NB4 (cell line): Measurements from ENCODE around the gene TUBB2B.

Experiments used
- POLR2A ChIP-seq: IDR thresholded peaks from 2 replicates; pipeline ENCODE4 v1.6.1; 2011; ENCODE audit warnings: mild to moderate bottlenecking; ENCODE audit not compliant: insufficient read length; ENCODE audit errors: extremely low read depth
- TF ChIP-seq, protein P1 (sequence below): IDR thresholded peaks from one replicate; pipeline ENCODE4 v1.5.1; 2012; ENCODE audit warnings: low read depth, low read length

DNA sequence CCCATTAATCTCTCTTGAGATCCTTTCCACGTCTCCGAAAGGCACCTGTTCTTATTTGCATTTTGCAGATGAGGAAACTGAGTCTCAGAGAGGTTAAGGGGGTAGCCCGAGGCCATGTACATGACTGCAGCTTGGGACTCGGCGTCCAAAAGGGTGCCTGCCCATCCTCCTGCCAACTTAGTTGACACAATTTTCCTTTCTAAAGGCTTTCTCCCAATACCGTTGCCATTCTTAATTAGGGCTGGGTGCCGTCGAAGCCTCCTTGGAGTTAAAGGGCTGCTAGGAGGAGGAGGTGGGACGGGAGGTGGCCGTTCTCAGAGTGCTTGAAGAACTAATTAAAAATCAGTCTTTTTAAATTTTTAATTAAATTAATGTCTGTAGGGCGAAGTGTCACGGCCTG lies 30.7 kb upstream of the TUBB2B start:
- TF ChIP-seq, protein P1, sequence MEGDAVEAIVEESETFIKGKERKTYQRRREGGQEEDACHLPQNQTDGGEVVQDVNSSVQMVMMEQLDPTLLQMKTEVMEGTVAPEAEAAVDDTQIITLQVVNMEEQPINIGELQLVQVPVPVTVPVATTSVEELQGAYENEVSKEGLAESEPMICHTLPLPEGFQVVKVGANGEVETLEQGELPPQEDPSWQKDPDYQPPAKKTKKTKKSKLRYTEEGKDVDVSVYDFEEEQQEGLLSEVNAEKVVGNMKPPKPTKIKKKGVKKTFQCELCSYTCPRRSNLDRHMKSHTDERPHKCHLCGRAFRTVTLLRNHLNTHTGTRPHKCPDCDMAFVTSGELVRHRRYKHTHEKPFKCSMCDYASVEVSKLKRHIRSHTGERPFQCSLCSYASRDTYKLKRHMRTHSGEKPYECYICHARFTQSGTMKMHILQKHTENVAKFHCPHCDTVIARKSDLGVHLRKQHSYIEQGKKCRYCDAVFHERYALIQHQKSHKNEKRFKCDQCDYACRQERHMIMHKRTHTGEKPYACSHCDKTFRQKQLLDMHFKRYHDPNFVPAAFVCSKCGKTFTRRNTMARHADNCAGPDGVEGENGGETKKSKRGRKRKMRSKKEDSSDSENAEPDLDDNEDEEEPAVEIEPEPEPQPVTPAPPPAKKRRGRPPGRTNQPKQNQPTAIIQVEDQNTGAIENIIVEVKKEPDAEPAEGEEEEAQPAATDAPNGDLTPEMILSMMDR = no peak
- TF ChIP-seq POLR2A = no peak
